Measurements from ENCODE around the gene INKA1. TPM values are rescaled to one million over a fixed set of nuclear protein-coding genes. Genes with fewer than 3 reads are reported as not detected.

INKA1 gene
- total RNA-seq, 4 donors from 2014 or later, result 1.4 to 1.5 TPM; not detected in 2

DNA sequence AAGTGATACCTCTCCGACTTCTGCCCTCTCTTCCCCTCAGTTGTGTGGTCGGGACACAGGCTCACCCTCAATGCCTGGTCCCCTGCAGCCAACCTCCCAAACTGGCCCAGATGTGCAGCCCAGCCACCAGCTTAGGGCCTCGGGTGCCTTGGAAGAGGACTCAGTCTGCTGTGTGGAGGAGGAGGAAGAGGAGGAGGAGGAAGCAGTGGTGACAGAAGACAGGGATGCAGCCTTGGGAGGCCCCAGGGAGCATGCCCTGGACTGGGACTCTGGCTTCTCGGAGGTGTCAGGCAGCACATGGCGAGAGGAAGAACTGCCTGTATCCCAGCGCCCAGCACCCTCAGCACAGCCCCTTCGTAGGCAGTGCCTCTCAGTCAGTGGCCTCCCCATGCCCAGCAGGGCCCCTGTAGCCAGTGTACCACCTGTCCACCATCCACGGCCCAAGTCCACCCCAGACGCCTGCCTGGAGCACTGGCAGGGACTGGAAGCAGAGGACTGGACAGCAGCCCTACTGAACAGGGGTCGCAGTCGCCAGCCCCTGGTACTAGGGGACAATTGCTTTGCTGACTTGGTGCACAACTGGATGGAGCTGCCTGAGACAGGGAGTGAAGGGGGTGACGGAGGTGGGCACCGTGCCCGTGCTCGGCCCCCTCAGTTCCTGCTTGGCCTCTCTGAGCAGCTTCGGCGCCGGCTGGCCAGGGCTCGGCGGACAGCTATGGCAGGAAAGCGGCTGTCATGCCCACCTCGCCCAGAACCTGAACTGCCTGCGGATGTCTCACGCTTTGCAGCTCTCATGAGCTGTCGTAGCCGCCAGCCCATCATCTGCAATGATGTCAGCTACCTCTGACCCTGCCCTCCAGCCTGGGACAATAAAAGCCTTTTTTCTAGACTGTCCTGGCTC, 1.3 kb downstream of the INKA1 start:
- in situ Hi-C loops (cut with MboI; ENCODE audit: low pct_ligation_motif_present in 1 of 4, low pct_unique_long_range_greater_than_20kb in 1 of 4, low sequenced_read_pairs in 3 of 4) (no loop called here), intact Hi-C loops (cut with DNase I; ENCODE audit: low total_unique reads) (no loop called here)
- H3K27ac ChIP-seq, result peak overlapping the region; percentile 83 to 99 (median 94)
- TF ChIP-seq POLR2AphosphoS5 (IDR thresholded peaks at IDR 0.05) (no peak), POLR2A (IDR thresholded peaks at IDR 0.05) (no peak), CTCF (IDR thresholded peaks at IDR 0.05) (no peak)
- WGBS, 2 donors (ENCODE audit: low coverage in 1 of 2), result 70% methylated on average over 24 of the region's 26 CpGs; no CpG with 5 or more reads in 1 of the 2 donors
- H3K27me3 ChIP-seq, result no peaks in the 10 kb centered on the region
- peak overlapping the region in 2 of 4 donors; percentile 75 to 85 for H3K4me3 ChIP-seq
- H3K9me3 ChIP-seq, result no peaks in the 10 kb centered on the region
- DNase-seq, result no peak
- H3K36me3 ChIP-seq, result no peaks in the 10 kb centered on the region
- peaks cover 0 to 30% (median 24%) of the 10 kb centered on the region in 4 donors for H3K4me1 ChIP-seq

DNA sequence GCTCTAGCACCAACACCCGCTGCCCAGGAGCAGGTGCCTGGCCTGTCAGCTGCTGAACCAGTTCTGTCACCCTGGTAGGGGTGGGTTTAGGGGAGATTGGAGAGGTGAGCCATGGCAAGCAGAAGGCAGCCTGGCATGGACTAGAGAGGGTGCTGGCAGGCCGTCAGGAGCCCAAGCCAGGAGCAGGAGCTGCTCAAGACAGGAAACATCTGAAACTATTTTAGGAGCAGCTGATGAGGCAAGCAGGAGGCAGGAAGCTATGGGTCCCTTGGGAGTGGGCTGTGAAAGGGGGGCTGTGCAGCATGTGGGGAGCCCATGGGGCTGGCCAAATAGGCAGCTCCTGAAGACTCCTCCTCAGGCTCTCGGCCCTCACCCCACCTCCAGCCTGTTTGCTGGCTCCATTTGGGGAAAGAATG, 2.3 kb downstream of the INKA1 start:
- peaks cover 0 to 30% (median 24%) of the 10 kb centered on the region in 4 donors for H3K4me1 ChIP-seq
- 62% methylated on average over 3 of the region's 3 CpGs; no CpG with 5 or more reads in 1 of the 2 donors for WGBS, 2 donors (ENCODE audit: low coverage in 1 of 2)
- TF ChIP-seq POLR2AphosphoS5 (IDR thresholded peaks at IDR 0.05) (peak in 2 of 3 donors; percentile 8 to 39), CTCF (IDR thresholded peaks at IDR 0.05) (no peak)
- in situ Hi-C loops (cut with MboI; ENCODE audit: low pct_ligation_motif_present in 1 of 4, low pct_unique_long_range_greater_than_20kb in 1 of 4, low sequenced_read_pairs in 3 of 4) (no loop called here), intact Hi-C loops (cut with DNase I; ENCODE audit: low total_unique reads) (no loop called here)
- H3K36me3 ChIP-seq, result peaks cover 0 to 6% (median 0%) of the 10 kb centered on the region in 4 donors
- no peaks in the 10 kb centered on the region for H3K9me3 ChIP-seq
- H3K4me3 ChIP-seq, result no peak overlapping the region
- peak; percentile 50 for DNase-seq
- peak overlapping the region; percentile 46 to 99 (median 75) for H3K27ac ChIP-seq
- no peaks in the 10 kb centered on the region for H3K27me3 ChIP-seq

DNA sequence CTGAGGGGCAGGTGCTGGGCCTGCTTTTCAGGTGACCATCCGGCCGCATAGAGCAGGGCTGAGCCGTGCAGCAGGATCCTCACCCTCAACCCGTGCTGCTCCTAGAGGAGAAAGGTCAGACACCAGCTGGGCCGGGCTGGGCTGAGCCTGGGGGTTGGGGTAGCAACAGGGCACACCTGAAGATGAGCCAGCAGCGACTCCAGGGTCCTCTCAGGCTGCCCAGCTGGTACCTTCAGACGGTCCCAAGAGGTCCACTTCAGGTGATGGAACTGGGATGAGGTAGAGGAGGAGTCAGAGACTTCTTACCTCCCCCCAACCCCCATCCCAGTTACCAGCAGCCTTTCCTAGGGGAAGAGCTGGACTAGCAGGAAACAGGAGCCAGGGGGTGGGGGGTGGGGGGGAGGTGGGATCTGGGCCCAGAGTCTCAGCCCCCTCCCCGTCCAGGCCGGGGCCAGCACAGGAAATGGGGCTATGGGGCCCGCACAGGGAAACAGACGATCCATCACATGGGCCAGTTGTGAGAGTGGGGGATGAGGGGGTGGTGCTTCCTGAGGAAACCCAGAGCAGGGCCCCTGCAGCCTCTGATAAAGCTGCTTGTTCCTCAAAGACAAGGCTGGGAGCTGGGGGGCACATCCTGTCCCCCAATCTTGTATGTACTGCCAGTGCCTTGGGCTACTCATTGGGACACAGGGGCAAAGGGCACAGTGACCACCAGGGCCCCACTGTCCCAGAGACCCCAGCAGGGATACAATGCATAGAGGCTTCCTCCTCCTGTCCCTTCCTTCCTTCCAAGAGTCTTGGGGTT, 3.0 kb downstream of the INKA1 start:
- H3K36me3 ChIP-seq, result peaks cover 0 to 6% (median 0%) of the 10 kb centered on the region in 4 donors
- in situ Hi-C loops (cut with MboI; ENCODE audit: low pct_ligation_motif_present in 1 of 4, low pct_unique_long_range_greater_than_20kb in 1 of 4, low sequenced_read_pairs in 3 of 4), result no loop called here
- H3K9me3 ChIP-seq, result no peaks in the 10 kb centered on the region
- peak; percentile 44 for DNase-seq
- intact Hi-C loops (cut with DNase I; ENCODE audit: low total_unique reads), result no loop called here
- no peak overlapping the region for H3K4me3 ChIP-seq
- TF ChIP-seq POLR2AphosphoS5 (IDR thresholded peaks at IDR 0.05), result no peak
- TF ChIP-seq CTCF (IDR thresholded peaks at IDR 0.05), result no peak
- no peak for TF ChIP-seq EP300 (IDR thresholded peaks at IDR 0.05; ENCODE audit: low read depth)
- TF ChIP-seq POLR2A (IDR thresholded peaks at IDR 0.05), result no peak
- 50% methylated on average over 10 of the region's 11 CpGs; no CpG with 5 or more reads in 1 of the 2 donors for WGBS, 2 donors (ENCODE audit: low coverage in 1 of 2)
- H3K27ac ChIP-seq, result peak overlapping the region; percentile 46 to 83 (median 70)
- peaks cover 0 to 30% (median 24%) of the 10 kb centered on the region in 4 donors for H3K4me1 ChIP-seq
- H3K27me3 ChIP-seq, result no peaks in the 10 kb centered on the region

DNA sequence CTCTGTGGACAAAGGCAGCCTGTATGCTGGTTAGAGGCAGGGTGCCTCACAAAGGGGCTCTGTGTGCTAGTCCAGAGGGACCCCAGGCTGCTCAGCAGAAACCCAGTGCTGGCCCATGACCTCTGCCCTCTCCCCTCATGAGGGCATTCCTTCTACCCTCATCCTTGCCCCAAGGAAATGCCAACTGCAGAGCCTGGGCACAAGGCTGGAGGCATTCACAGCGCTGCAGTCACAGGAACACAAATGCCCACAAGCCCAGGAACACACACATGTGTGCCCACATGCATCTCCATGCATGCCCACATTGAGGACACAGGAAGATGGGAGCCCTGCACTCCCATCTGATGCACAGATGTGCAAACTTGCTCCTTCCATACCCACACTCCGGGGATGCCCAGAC, 3.8 kb downstream of the INKA1 start:
- 79% methylated on average over 2 of the region's 2 CpGs; no CpG with 5 or more reads in 1 of the 2 donors for WGBS, 2 donors (ENCODE audit: low coverage in 1 of 2)
- no peaks in the 10 kb centered on the region for H3K27me3 ChIP-seq
- H3K4me3 ChIP-seq, result no peak overlapping the region
- TF ChIP-seq CTCF (IDR thresholded peaks at IDR 0.05), result no peak
- TF ChIP-seq POLR2A (IDR thresholded peaks at IDR 0.05), result no peak
- TF ChIP-seq POLR2AphosphoS5 (IDR thresholded peaks at IDR 0.05), result no peak
- no peak for TF ChIP-seq EP300 (IDR thresholded peaks at IDR 0.05; ENCODE audit: low read depth)
- H3K4me1 ChIP-seq, result peaks cover 0 to 30% (median 24%) of the 10 kb centered on the region in 4 donors
- H3K27ac ChIP-seq, result peak overlapping the region; percentile 46 to 83 (median 70)
- intact Hi-C loops (cut with DNase I; ENCODE audit: low total_unique reads) (no loop called here), in situ Hi-C loops (cut with MboI; ENCODE audit: low pct_ligation_motif_present in 1 of 4, low pct_unique_long_range_greater_than_20kb in 1 of 4, low sequenced_read_pairs in 3 of 4) (no loop called here)
- peaks cover 0 to 6% (median 0%) of the 10 kb centered on the region in 4 donors for H3K36me3 ChIP-seq
- no peak for DNase-seq
- no peaks in the 10 kb centered on the region for H3K9me3 ChIP-seq
